Brain microvascular endothelial cell (primary cell): Measurements from ENCODE around the gene FGGY.

Experiments
- DNase-seq: peaks from one replicate; pipeline ENCODE4 v3.0.0-alpha.2; 2020
- H3K27ac ChIP-seq: fragments of 250-450 bp; sonication (Bioruptor Pico); 2 replicates; pipeline ENCODE4 v1.5.1; 2020; ENCODE audit warnings: mild to moderate bottlenecking, moderate library complexity
- H3K27me3 ChIP-seq: fragments of 250-450 bp; sonication (Bioruptor Pico); replicated peaks from 2 replicates; pipeline ENCODE4 v1.5.1; 2020; ENCODE audit warnings: mild to moderate bottlenecking
- H3K36me3 ChIP-seq: fragments of 250-450 bp; sonication (Bioruptor Pico); replicated peaks from 2 replicates; pipeline ENCODE4 v1.5.1; 2020; ENCODE audit warnings: mild to moderate bottlenecking
- H3K4me3 ChIP-seq: 2 replicates; pipeline ENCODE4 v1.5.1; 2011; ENCODE audit warnings: low read depth, mild to moderate bottlenecking, control low read depth, low read length, moderate library complexity
- in situ Hi-C: cut with HindIII; loops from 2 replicates; pipeline ENCODE4 v1.10.0; 2017; ENCODE audit warnings: low sequenced_read_pairs, low pct_ligation_motif_present
- TF ChIP-seq, protein P1 (sequence below): IDR thresholded peaks from 2 replicates; pipeline ENCODE4 v1.5.1; 2011; ENCODE audit warnings: low read depth, mild to moderate bottlenecking, moderate library complexity, low read length, control low read depth, inconsistent platforms; ENCODE audit errors: missing control alignments

The FGGY gene

DNA sequence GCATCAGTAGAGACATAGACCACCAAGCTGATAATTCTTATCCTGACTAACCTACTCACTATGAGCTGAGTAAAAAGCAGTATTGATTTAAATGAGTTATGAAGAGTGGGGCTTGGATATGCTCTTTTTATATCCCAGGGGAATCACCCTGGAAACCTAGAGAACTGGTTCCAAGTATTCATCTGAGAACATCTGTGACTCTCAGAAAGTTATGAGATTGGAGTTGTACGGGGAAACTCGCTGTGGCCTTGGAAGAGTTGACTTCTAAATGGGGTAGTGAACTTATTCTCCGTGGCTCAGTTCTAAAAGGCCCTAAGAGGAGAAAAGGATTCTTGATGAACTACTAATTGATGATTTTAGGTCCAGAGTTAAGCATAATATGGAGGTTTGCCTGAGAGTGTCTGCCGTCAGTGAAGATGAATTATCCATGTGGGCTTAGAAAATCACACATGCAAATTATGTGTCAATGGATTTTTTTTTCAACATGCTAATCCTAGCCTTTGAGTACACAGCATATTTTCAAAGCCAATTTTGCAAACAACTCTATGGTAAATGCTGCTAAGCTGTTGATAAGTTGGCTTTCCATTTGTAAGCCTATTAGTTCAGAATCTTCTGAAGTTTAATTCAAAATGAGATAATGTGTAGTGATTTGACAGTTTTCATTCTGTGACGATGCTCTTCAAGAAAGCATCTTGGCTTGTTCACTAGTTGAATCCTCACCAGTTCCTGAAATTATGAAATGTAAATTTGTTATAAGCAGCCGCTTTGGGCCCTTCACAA, 122.7 kb downstream of the FGGY start:
- TF ChIP-seq, protein P1, sequence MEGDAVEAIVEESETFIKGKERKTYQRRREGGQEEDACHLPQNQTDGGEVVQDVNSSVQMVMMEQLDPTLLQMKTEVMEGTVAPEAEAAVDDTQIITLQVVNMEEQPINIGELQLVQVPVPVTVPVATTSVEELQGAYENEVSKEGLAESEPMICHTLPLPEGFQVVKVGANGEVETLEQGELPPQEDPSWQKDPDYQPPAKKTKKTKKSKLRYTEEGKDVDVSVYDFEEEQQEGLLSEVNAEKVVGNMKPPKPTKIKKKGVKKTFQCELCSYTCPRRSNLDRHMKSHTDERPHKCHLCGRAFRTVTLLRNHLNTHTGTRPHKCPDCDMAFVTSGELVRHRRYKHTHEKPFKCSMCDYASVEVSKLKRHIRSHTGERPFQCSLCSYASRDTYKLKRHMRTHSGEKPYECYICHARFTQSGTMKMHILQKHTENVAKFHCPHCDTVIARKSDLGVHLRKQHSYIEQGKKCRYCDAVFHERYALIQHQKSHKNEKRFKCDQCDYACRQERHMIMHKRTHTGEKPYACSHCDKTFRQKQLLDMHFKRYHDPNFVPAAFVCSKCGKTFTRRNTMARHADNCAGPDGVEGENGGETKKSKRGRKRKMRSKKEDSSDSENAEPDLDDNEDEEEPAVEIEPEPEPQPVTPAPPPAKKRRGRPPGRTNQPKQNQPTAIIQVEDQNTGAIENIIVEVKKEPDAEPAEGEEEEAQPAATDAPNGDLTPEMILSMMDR = no peak
- in situ Hi-C loops = no loop called here
- Histone ChIP-seq H3K27ac (no peak overlapping the region), H3K27me3 (no peaks in the 10 kb centered on the region), H3K4me3 (no peak overlapping the region), H3K36me3 (no peaks in the 10 kb centered on the region)
- DNase-seq = no peak

- DNase-seq = no peak
- H3K4me3 ChIP-seq = no peak overlapping the region
- H3K27me3 ChIP-seq = no peaks in the 10 kb centered on the region
- TF ChIP-seq, protein P1 = no peak
- in situ Hi-C loops = no loop called here
- no peaks in the 10 kb centered on the region for H3K36me3 ChIP-seq
- H3K27ac ChIP-seq = no peak overlapping the region
Observed at GRCh38 chr1:59421232-59421920, 124.5 kb downstream of the FGGY start.

DNA sequence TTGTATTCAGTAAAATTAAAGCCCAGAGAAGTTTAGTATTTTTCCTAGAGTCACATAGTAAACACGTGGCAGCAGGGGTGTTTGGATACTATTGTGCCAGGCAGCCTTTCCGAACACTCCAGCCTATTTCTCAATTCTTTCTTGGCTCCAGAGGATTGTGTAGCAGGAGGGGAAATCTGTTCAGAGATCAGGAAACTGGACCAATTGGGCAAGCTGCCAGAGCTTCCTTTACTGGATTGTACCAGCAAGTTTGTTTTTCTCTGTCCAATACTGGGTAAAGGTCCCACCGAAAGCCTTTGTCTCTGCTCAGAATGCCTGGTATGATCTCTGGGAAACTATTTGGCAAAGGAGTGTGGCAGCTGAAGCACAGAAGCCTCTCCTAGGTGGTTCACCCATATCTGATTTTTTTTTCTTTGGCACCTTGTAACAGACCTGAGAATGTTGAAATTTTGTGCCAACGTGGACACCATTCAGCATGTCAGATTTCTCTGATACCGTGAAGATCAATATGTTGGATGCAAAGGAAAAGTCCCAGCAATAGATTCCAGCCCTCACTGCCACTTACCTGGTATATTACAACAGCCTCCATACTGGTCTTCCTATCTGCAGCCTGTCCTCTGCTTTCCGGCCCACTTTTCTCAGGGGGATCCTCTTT, 126.2 kb downstream of the FGGY start:
- Histone ChIP-seq H3K27ac (no peak overlapping the region), H3K36me3 (no peaks in the 10 kb centered on the region), H3K27me3 (no peaks in the 10 kb centered on the region), H3K4me3 (no peak overlapping the region)
- TF ChIP-seq, protein P1 = no peak
- no peak for DNase-seq
- in situ Hi-C loops = no loop called here

- TF ChIP-seq, protein P1 = no peak
- in situ Hi-C loops = no loop called here
- DNase-seq = no peak
- Histone ChIP-seq H3K36me3 (no peaks in the 10 kb centered on the region), H3K27ac (no peak overlapping the region), H3K27me3 (no peaks in the 10 kb centered on the region), H3K4me3 (no peak overlapping the region)
Observed at GRCh38 chr1:59427155-59427554, 130.3 kb downstream of the FGGY start.

- H3K27ac ChIP-seq = no peak overlapping the region
- no peak for DNase-seq
- in situ Hi-C loops = no loop called here
- H3K36me3 ChIP-seq = no peaks in the 10 kb centered on the region
- TF ChIP-seq, protein P1 = no peak
- H3K4me3 ChIP-seq = no peak overlapping the region
- H3K27me3 ChIP-seq = no peaks in the 10 kb centered on the region
Observed at GRCh38 chr1:59427784-59428183, 130.9 kb downstream of the FGGY start.
